PC-3 (cell line): Measurements from ENCODE around the gene HBP1. TPM values are rescaled to one million over a fixed set of nuclear protein-coding genes. Genes with fewer than 3 reads are reported as not detected.

Experiments
- ATAC-seq: fragments of 200-7000 bp; cut with Tn5 transposase; 2 replicates; pipeline ENCODE4 v1.9.1; 2020; ENCODE audit warnings: mild to moderate bottlenecking, moderate library complexity
- BruUV-seq: library from RNA; stranded (reverse); fragments of 400-500 nt; replicated peaks from 2 replicates; lab custom pipeline; 2021; lab: Mats Ljungman, UMichigan
- CTCF ChIA-PET: fragments of 300-600 bp; sonication (Branson Sonifier 250); formaldehyde crosslinking; loops from one replicate; lab custom pipeline; 2022; ENCODE audit warnings: antibody characterized with exemption; lab: Charles Lee
- POLR2A ChIA-PET: fragments of 300-600 bp; sonication (Branson Sonifier 250); formaldehyde crosslinking; loops from one replicate; lab custom pipeline; 2022; ENCODE audit warnings: antibody characterized with exemption; ENCODE audit not compliant: unreplicated experiment; lab: Charles Lee
- DNase-seq: peaks from one replicate; pipeline ENCODE4 v3.0.0-alpha.2; 2015
- H2AFZ ChIP-seq: fragments of 300-600 bp; sonication (generic); 2 replicates; pipeline ENCODE4 v1.6.0; 2016; ENCODE audit warnings: antibody characterized with exemption, low read length
- H3F3A ChIP-seq: fragments of 300-600 bp; sonication (generic); one replicate; pipeline ENCODE4 v1.6.0; 2017; ENCODE audit warnings: antibody characterized with exemption, low read length, control low read depth, mild to moderate bottlenecking; ENCODE audit not compliant: unreplicated experiment
- H3K27ac ChIP-seq: fragments of 300-600 bp; sonication (generic); 2 replicates; pipeline ENCODE4 v1.5.1; 2016; ENCODE audit warnings: mild to moderate bottlenecking, low read length
- H3K27me3 ChIP-seq: fragments of 300-600 bp; sonication (generic); 2 replicates; pipeline ENCODE4 v1.6.1; 2016; ENCODE audit warnings: low read length, mixed read lengths
- H3K36me3 ChIP-seq: fragments of 300-600 bp; sonication (generic); 2 replicates; pipeline ENCODE4 v1.6.1; 2016; ENCODE audit warnings: low read depth, mixed run types, low read length, mixed read lengths
- H3K4me1 ChIP-seq: fragments of 300-600 bp; sonication (generic); 2 replicates; pipeline ENCODE4 v1.5.1; 2016; ENCODE audit warnings: low read length; ENCODE audit not compliant: insufficient read depth
- H3K4me2 ChIP-seq: fragments of 300-600 bp; sonication (generic); 2 replicates; pipeline ENCODE4 v1.6.0; 2016; ENCODE audit warnings: low read length
- H3K4me3 ChIP-seq: fragments of 300-600 bp; sonication (generic); 2 replicates; pipeline ENCODE4 v1.5.1; 2016; ENCODE audit warnings: mild to moderate bottlenecking, low read length, mixed read lengths
- H3K79me2 ChIP-seq: fragments of 300-600 bp; sonication (generic); 2 replicates; pipeline ENCODE4 v1.6.1; 2017; ENCODE audit warnings: low read length, mixed read lengths
- H3K9ac ChIP-seq: fragments of 300-600 bp; sonication (generic); 2 replicates; pipeline ENCODE4 v1.6.0; 2016; ENCODE audit warnings: mild to moderate bottlenecking, low read length
- H3K9me2 ChIP-seq: fragments of 300-600 bp; sonication (generic); replicated peaks from 2 replicates; pipeline ENCODE4 v1.6.1; 2016; ENCODE audit warnings: mixed run types, low read length, mixed read lengths
- H3K9me3 ChIP-seq: fragments of 300-600 bp; sonication (generic); 2 replicates; pipeline ENCODE4 v1.6.1; 2016; ENCODE audit warnings: low read length, mixed read lengths
- H4K20me1 ChIP-seq: fragments of 300-600 bp; sonication (generic); 2 replicates; pipeline ENCODE4 v1.6.1; 2016; ENCODE audit warnings: low read length, mixed read lengths
- EZH2 ChIP-seq: fragments of 300-600 bp; sonication (generic); IDR thresholded peaks from one replicate; pipeline ENCODE4 v1.6.1; 2017; ENCODE audit warnings: antibody characterized with exemption, mild to moderate bottlenecking, low read length; ENCODE audit not compliant: unreplicated experiment
- EZH2phosphoT487 ChIP-seq: fragments of 300-600 bp; sonication (generic); IDR thresholded peaks from 2 replicates; pipeline ENCODE4 v1.6.1; 2018; ENCODE audit warnings: mild to moderate bottlenecking, antibody characterized with exemption, low read length, borderline replicate concordance
- intact Hi-C: fragments of 100-400 bp; cut with micrococcal nuclease; formaldehyde crosslinking; loops from 2 replicates; pipeline ENCODE4 v1.9.0; 2023
- total RNA-seq: library from RNA; depleted of rRNA; stranded (reverse); fragments of >200 nt; gene quantifications from 2 replicates; pipeline ENCODE4 v1.2.3, GENCODE V29; 2014
- TF ChIP-seq, protein P1 (sequence below): fragments of 300-600 bp; sonication (generic); conservative IDR thresholded peaks from 2 replicates; pipeline ENCODE4 v1.5.1; 2017; ENCODE audit warnings: antibody characterized with exemption, low read depth, mild to moderate bottlenecking, low read length

HBP1 gene
- total RNA-seq, 1 experiment from 2014 or later, result 13.0 TPM

DNA sequence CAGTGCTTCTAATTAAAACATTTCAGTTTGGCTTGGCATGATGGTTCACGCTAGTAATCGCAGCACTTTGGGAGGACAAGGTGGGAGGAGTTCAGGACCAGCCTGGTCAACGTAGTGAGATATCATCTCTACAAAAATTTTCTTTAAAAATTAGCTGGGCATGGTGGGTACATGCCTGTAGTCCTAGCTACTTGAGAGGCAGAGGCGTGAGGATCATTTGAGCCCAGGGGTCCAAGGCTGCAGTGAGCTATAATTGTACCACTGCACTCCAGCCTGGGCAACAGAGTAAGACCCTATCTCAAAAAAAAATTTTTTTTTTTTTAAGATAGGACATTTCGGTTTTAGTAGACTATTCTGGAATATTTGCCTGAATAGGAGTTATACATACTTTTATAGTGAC is 12.4 kb downstream of the HBP1 start:
- H3K27me3 ChIP-seq, result no peaks in the 10 kb centered on the region
- peaks cover 12% of the 10 kb centered on the region for H3K4me1 ChIP-seq
- intact Hi-C loops, result no loop called here
- H3K9ac ChIP-seq, result no peak overlapping the region
- POLR2A ChIA-PET, result no interaction called here
- TF ChIP-seq EZH2phosphoT487, result no peak
- no peak for TF ChIP-seq EZH2
- TF ChIP-seq, protein P1, sequence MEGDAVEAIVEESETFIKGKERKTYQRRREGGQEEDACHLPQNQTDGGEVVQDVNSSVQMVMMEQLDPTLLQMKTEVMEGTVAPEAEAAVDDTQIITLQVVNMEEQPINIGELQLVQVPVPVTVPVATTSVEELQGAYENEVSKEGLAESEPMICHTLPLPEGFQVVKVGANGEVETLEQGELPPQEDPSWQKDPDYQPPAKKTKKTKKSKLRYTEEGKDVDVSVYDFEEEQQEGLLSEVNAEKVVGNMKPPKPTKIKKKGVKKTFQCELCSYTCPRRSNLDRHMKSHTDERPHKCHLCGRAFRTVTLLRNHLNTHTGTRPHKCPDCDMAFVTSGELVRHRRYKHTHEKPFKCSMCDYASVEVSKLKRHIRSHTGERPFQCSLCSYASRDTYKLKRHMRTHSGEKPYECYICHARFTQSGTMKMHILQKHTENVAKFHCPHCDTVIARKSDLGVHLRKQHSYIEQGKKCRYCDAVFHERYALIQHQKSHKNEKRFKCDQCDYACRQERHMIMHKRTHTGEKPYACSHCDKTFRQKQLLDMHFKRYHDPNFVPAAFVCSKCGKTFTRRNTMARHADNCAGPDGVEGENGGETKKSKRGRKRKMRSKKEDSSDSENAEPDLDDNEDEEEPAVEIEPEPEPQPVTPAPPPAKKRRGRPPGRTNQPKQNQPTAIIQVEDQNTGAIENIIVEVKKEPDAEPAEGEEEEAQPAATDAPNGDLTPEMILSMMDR, result no peak
- CTCF ChIA-PET, result no interaction called here
- H3K9me3 ChIP-seq, result no peaks in the 10 kb centered on the region
- 0 out of 2 replicates have a peak, but pooled peaks cover 13% of the 10 kb centered on the region for H3K79me2 ChIP-seq
- H3K4me3 ChIP-seq, result no peak overlapping the region
- H3K4me2 ChIP-seq, result no peak overlapping the region
- DNase-seq (no peak), ATAC-seq (no peak)
- no peak overlapping the region for H2AFZ ChIP-seq
- peaks cover 4% of the 10 kb centered on the region; the same call in 1 of the 2 replicates for H4K20me1 ChIP-seq
- H3F3A ChIP-seq, result no peaks in the 10 kb centered on the region
- no peaks in the 10 kb centered on the region for H3K9me2 ChIP-seq
- H3K27ac ChIP-seq, result no peak overlapping the region
- H3K36me3 ChIP-seq, result peaks cover 8% of the 10 kb centered on the region; the same call in 1 of the 2 replicates
- no TSS peak for BruUV-seq

DNA sequence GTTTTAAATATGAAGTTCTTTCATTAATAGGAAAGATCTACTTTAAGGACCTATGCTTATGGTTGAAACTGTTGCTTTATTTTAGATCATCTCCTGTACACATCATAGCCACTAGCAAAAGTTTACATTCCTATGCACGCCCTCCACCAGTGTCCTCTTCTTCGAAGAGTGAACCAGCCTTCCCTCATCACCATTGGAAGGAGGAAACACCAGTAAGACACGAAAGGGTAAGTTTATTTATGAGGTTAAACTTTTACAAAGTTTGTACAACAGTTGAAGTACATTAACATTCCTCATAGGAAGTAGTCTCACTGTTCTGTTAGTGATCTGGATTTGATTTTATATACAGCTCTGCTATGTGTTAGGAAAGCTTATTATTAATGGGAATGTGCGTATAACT is 16.9 kb downstream of the HBP1 start:
- POLR2A ChIA-PET, result no interaction called here
- Histone ChIP-seq H3F3A (no peaks in the 10 kb centered on the region), H3K9me3 (no peaks in the 10 kb centered on the region), H3K79me2 (no peaks in the 10 kb centered on the region), H3K9me2 (no peaks in the 10 kb centered on the region), H3K4me1 (no peaks in the 10 kb centered on the region), H4K20me1 (no peaks in the 10 kb centered on the region), H3K4me2 (no peak overlapping the region), H3K27ac (no peak overlapping the region), H3K4me3 (no peak overlapping the region), H3K36me3 (peaks cover 22% of the 10 kb centered on the region), H3K9ac (no peak overlapping the region), H2AFZ (no peak overlapping the region), H3K27me3 (no peaks in the 10 kb centered on the region)
- no peak for ATAC-seq
- no peak for TF ChIP-seq EZH2
- TF ChIP-seq, protein P1, result no peak
- TF ChIP-seq EZH2phosphoT487, result no peak
- no peak for DNase-seq
- no TSS peak for BruUV-seq
- intact Hi-C loops, result no loop called here
- CTCF ChIA-PET, result no interaction called here

DNA sequence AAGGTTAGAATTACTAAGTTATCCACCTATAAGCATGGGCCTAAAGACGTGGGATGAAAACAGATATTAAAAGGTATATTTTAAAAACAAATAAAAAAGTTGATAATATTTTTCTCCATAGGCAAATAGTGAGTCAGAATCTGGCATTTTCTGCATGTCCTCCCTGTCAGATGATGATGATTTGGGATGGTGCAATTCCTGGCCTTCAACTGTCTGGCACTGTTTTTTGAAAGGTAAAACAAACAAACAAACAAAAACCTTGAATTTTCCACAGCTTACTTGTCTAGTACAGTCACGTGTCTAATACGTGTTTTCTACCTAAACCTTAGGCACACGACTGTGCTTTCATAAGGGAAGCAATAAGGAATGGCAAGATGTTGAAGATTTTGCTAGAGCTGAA is 17.4 kb downstream of the HBP1 start:
- Histone ChIP-seq H4K20me1 (no peaks in the 10 kb centered on the region), H3F3A (no peaks in the 10 kb centered on the region), H3K4me1 (no peaks in the 10 kb centered on the region), H3K9ac (no peak overlapping the region), H3K9me3 (no peaks in the 10 kb centered on the region), H3K9me2 (no peaks in the 10 kb centered on the region), H3K4me2 (no peak overlapping the region), H3K79me2 (no peaks in the 10 kb centered on the region), H3K27me3 (no peaks in the 10 kb centered on the region), H3K36me3 (peaks cover 22% of the 10 kb centered on the region), H3K4me3 (no peak overlapping the region), H3K27ac (no peak overlapping the region), H2AFZ (no peak overlapping the region)
- no peak for TF ChIP-seq EZH2phosphoT487
- no peak for TF ChIP-seq EZH2
- TF ChIP-seq, protein P1, result no peak
- intact Hi-C loops, result no loop called here
- ATAC-seq, result peak; percentile 27
- POLR2A ChIA-PET, result no interaction called here
- no TSS peak for BruUV-seq
- CTCF ChIA-PET, result no interaction called here
- DNase-seq, result peak; percentile 10
